ENCODE data around the gene GSG1L.

Gene GSG1L

DNA sequence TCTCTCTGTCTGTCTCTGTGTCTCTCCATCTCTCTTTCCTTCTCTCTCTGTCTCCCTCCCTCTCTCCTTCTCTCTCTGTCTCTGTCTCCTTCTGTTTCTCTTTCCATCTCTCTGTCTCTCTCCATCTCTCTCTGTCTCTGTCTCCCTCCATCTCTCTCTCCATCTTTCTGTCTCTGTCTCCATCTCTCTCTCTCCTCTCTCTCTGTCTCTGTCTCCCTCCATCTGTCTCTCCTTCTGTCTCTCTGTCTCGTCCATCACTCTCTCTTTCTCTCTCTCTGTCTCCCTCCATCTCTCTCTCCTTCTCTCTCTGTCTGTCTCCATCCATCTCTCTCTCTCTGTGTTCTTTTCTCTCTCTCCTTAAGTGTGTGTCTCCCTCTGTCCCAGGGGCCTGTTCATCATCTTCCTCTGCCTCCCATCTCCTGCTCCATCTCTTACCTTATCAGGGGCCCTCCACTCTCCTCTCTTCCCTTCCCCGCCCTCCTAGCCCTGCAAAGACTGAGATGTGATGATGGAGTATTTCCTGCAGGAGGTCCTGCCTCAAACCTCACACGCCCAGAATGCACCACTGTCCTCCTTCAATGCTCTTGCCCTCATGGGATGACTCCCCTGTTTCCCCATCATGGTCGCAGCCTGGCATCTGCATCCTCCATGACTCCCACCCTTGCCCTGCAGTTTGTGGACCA lies 193.3 kb downstream of the GSG1L start:
- Histone ChIP-seq H3K4ac (ENCODE audit: low read length) (no peak overlapping the region), H3K79me1 (ENCODE audit: low read depth, low read length) (no peaks in the 10 kb centered on the region), H3K4me2 (ENCODE audit: insufficient read depth, low read length, poor library complexity, severe bottlenecking) (no peak overlapping the region), H3K9ac (ENCODE audit: low read depth, low read length, poor library complexity) (no peak overlapping the region), H3K27me3 (ENCODE audit: control insufficient read depth in 3 of 3, insufficient read depth in 3 of 3, low read depth in 1 of 3, low read length in 3 of 3) (no peaks in the 10 kb centered on the region), H2BK12ac (ENCODE audit: low read length) (no peak overlapping the region), H4K8ac (ENCODE audit: low read depth, low read length) (no peak overlapping the region), H2AK5ac (ENCODE audit: low read depth, low read length) (no peak overlapping the region), H3K36me3 (replicated peaks in 1 of 2; ENCODE audit: control insufficient read depth in 2 of 2, insufficient read depth in 2 of 2, low read length in 2 of 2) (no peaks in the 10 kb centered on the region), H3K14ac (ENCODE audit: low read length) (no peak overlapping the region), H2BK120ac (ENCODE audit: low read depth, low read length) (no peak overlapping the region), H2BK15ac (ENCODE audit: low read length) (no peak overlapping the region), H3K27ac (replicated peaks; ENCODE audit: low read length) (no peak overlapping the region), H3K18ac (ENCODE audit: low read length) (no peak overlapping the region), H3K4me1 (ENCODE audit: control insufficient read depth in 2 of 2, insufficient read depth in 1 of 2, low read depth in 1 of 2, low read length in 2 of 2) (no peaks in the 10 kb centered on the region), H3K23ac (ENCODE audit: low read depth, low read length, poor library complexity) (no peak overlapping the region), H3K9me3 (replicated peaks in 1 of 2; ENCODE audit: control insufficient read depth in 2 of 2, insufficient read depth in 1 of 2, low read depth in 1 of 2, low read length in 2 of 2) (peaks cover 7% of the 10 kb centered on the region in 2 donors), H4K91ac (ENCODE audit: low read depth, low read length, poor library complexity) (no peak overlapping the region), H2BK5ac (ENCODE audit: low read length) (no peak overlapping the region), H3K4me3 (ENCODE audit: low read length in 2 of 2) (no peak overlapping the region), H2AFZ (ENCODE audit: low read length) (no peak overlapping the region)
- no CpG with 5 or more reads among the region's 4 CpGs for WGBS, 2 donors (ENCODE audit: extremely low coverage in 2 of 2, insufficient read length in 2 of 2, insufficient replicate concordance in 1 of 2)
- DNase-seq (ENCODE audit: low spot score), result no peak

DNA sequence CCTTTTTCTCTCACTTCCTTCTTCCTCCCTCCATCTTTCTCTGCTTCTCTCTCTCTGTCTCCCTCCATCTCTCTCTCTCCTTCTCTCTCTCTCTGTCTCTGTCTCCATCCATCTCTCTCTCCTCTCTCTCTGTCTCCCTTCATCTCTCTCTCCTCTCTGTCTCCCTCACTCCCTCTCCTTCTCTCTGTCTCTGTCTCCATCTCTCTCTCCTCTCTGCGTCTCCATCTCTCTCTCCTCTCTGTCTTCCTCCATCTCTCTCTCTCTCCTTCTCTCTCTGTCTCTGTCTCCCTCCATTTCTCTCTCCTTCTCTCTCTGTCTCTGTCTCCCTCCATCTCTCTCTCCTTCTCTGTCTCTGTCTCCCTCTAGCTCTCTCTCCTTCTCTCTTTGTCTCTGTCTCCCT lies 194.1 kb downstream of the GSG1L start:
- H4K8ac ChIP-seq (ENCODE audit: low read depth, low read length), result no peak overlapping the region
- H3K4me3 ChIP-seq (ENCODE audit: low read length in 2 of 2), result no peak overlapping the region
- no peak for DNase-seq (ENCODE audit: low spot score)
- no peak overlapping the region for H2BK12ac ChIP-seq (ENCODE audit: low read length)
- no peak overlapping the region for H3K23ac ChIP-seq (ENCODE audit: low read depth, low read length, poor library complexity)
- no peak overlapping the region for H2BK5ac ChIP-seq (ENCODE audit: low read length)
- H3K14ac ChIP-seq (ENCODE audit: low read length), result no peak overlapping the region
- H2BK15ac ChIP-seq (ENCODE audit: low read length), result no peak overlapping the region
- H3K9me3 ChIP-seq (replicated peaks in 1 of 2; ENCODE audit: control insufficient read depth in 2 of 2, insufficient read depth in 1 of 2, low read depth in 1 of 2, low read length in 2 of 2), result peaks cover 5 to 6% of the 10 kb centered on the region in 2 donors
- no peaks in the 10 kb centered on the region for H3K79me1 ChIP-seq (ENCODE audit: low read depth, low read length)
- no peaks in the 10 kb centered on the region for H3K4me1 ChIP-seq (ENCODE audit: control insufficient read depth in 2 of 2, insufficient read depth in 1 of 2, low read depth in 1 of 2, low read length in 2 of 2)
- H3K4me2 ChIP-seq (ENCODE audit: insufficient read depth, low read length, poor library complexity, severe bottlenecking), result no peak overlapping the region
- no peak overlapping the region for H3K9ac ChIP-seq (ENCODE audit: low read depth, low read length, poor library complexity)
- H3K27me3 ChIP-seq (ENCODE audit: control insufficient read depth in 3 of 3, insufficient read depth in 3 of 3, low read depth in 1 of 3, low read length in 3 of 3), result no peaks in the 10 kb centered on the region
- H3K27ac ChIP-seq (replicated peaks; ENCODE audit: low read length), result no peak overlapping the region
- H4K91ac ChIP-seq (ENCODE audit: low read depth, low read length, poor library complexity), result no peak overlapping the region
- no peaks in the 10 kb centered on the region for H3K36me3 ChIP-seq (replicated peaks in 1 of 2; ENCODE audit: control insufficient read depth in 2 of 2, insufficient read depth in 2 of 2, low read length in 2 of 2)
- no peak overlapping the region for H2AFZ ChIP-seq (ENCODE audit: low read length)
- no peak overlapping the region for H3K4ac ChIP-seq (ENCODE audit: low read length)
- H2AK5ac ChIP-seq (ENCODE audit: low read depth, low read length), result no peak overlapping the region
- H2BK120ac ChIP-seq (ENCODE audit: low read depth, low read length), result no peak overlapping the region
- no CpG with 5 or more reads among the region's 1 CpG for WGBS, 2 donors (ENCODE audit: extremely low coverage in 2 of 2, insufficient read length in 2 of 2, insufficient replicate concordance in 1 of 2)
- H3K18ac ChIP-seq (ENCODE audit: low read length), result no peak overlapping the region

DNA sequence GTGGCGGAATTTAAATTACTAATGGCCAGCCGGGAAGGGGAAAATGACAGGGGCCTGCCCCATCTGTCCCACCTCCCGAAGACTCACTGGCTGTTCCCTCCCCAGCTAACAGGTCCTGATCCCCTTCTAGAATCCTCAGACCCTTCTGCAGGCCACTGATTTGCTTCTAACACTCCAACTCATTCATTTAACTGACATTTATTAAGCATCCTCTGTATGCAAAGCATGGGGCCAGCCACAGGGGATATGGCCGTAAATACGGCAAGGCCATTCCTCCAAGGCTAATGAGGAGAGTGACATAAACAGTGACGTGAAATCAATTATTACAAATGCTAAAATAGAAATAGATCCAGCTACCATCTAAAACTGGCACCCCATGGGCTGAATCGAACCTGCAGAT lies 195.3 kb downstream of the GSG1L start:
- Histone ChIP-seq H3K9me3 (replicated peaks in 1 of 2; ENCODE audit: control insufficient read depth in 2 of 2, insufficient read depth in 1 of 2, low read depth in 1 of 2, low read length in 2 of 2) (peaks cover 0 to 3% of the 10 kb centered on the region in 2 donors), H3K9ac (ENCODE audit: low read depth, low read length, poor library complexity) (no peak overlapping the region), H3K4me1 (ENCODE audit: control insufficient read depth in 2 of 2, insufficient read depth in 1 of 2, low read depth in 1 of 2, low read length in 2 of 2) (no peaks in the 10 kb centered on the region), H3K27me3 (ENCODE audit: control insufficient read depth in 3 of 3, insufficient read depth in 3 of 3, low read depth in 1 of 3, low read length in 3 of 3) (no peaks in the 10 kb centered on the region), H3K23ac (ENCODE audit: low read depth, low read length, poor library complexity) (no peak overlapping the region), H2BK15ac (ENCODE audit: low read length) (no peak overlapping the region), H3K4ac (ENCODE audit: low read length) (no peak overlapping the region), H4K91ac (ENCODE audit: low read depth, low read length, poor library complexity) (no peak overlapping the region), H3K4me3 (ENCODE audit: low read length in 2 of 2) (no peak overlapping the region), H3K4me2 (ENCODE audit: insufficient read depth, low read length, poor library complexity, severe bottlenecking) (no peak overlapping the region), H3K36me3 (replicated peaks in 1 of 2; ENCODE audit: control insufficient read depth in 2 of 2, insufficient read depth in 2 of 2, low read length in 2 of 2) (no peaks in the 10 kb centered on the region), H3K14ac (ENCODE audit: low read length) (no peak overlapping the region), H3K79me1 (ENCODE audit: low read depth, low read length) (no peaks in the 10 kb centered on the region), H2BK120ac (ENCODE audit: low read depth, low read length) (no peak overlapping the region), H2BK12ac (ENCODE audit: low read length) (no peak overlapping the region), H3K27ac (replicated peaks; ENCODE audit: low read length) (no peak overlapping the region), H2AK5ac (ENCODE audit: low read depth, low read length) (no peak overlapping the region), H2BK5ac (ENCODE audit: low read length) (no peak overlapping the region), H3K18ac (ENCODE audit: low read length) (no peak overlapping the region), H2AFZ (ENCODE audit: low read length) (peak overlapping the region; percentile 49), H4K8ac (ENCODE audit: low read depth, low read length) (no peak overlapping the region)
- DNase-seq (ENCODE audit: low spot score), result no peak
- no CpG with 5 or more reads among the region's 7 CpGs for WGBS, 2 donors (ENCODE audit: extremely low coverage in 2 of 2, insufficient read length in 2 of 2, insufficient replicate concordance in 1 of 2)

DNA sequence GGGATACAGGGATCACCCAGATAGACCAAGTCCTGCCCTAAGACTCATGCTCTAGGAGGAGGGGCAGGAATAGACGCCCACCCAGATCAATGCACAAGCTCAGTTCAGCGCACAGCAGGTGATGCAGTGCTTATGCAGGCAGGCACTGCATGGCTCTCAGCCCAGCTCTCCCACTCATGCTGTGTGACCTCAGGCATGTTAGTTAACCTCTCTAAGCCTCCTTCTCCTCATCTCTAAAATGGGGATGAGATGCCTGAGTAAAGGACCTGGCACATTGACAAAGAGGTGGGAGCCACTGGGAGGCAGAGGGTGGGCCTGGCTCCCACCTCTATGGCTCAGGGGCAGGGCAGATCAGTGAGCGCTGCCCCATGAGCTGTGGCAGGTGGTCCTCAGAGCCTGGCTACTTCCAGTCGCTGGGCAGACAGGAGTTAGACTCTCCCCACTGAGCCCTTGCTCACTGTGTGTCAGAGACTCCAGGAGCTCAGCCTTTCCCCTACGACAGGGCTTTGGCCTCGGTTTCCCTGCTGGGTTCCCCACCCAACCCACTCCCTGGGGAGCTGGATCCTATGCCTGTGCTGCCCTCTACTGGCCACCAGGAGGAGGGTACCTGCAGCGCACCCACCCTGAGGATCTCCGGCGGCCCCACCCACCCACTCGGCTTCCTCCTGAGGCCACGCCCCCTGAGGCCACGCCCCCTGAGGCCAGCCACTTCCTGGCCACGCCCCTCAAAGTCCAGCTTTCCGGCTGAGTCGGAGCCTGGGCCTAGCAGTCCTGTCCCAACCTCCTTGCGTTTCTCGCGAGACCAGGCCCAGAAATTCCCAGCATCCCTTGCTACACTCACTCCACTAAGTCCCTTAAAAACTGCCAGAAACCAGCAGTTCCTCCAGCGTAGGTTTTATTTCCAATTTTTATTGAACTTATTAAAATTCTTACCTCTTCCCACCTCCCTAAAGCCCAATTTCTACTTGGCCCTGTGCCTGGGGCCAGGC lies 196.1 kb downstream of the GSG1L start:
- H3K4ac ChIP-seq (ENCODE audit: low read length), result no peak overlapping the region
- no peak overlapping the region for H2BK15ac ChIP-seq (ENCODE audit: low read length)
- no peaks in the 10 kb centered on the region for H3K27me3 ChIP-seq (ENCODE audit: control insufficient read depth in 3 of 3, insufficient read depth in 3 of 3, low read depth in 1 of 3, low read length in 3 of 3)
- no peak overlapping the region for H3K14ac ChIP-seq (ENCODE audit: low read length)
- H3K18ac ChIP-seq (ENCODE audit: low read length), result no peak overlapping the region
- no peak overlapping the region for H3K9ac ChIP-seq (ENCODE audit: low read depth, low read length, poor library complexity)
- H2AFZ ChIP-seq (ENCODE audit: low read length), result peak overlapping the region; percentile 49
- H2BK12ac ChIP-seq (ENCODE audit: low read length), result no peak overlapping the region
- H2BK5ac ChIP-seq (ENCODE audit: low read length), result no peak overlapping the region
- no CpG with 5 or more reads among the region's 19 CpGs for WGBS, 2 donors (ENCODE audit: extremely low coverage in 2 of 2, insufficient read length in 2 of 2, insufficient replicate concordance in 1 of 2)
- H2AK5ac ChIP-seq (ENCODE audit: low read depth, low read length), result no peak overlapping the region
- peaks cover 0 to 3% of the 10 kb centered on the region in 2 donors for H3K9me3 ChIP-seq (replicated peaks in 1 of 2; ENCODE audit: control insufficient read depth in 2 of 2, insufficient read depth in 1 of 2, low read depth in 1 of 2, low read length in 2 of 2)
- H3K4me2 ChIP-seq (ENCODE audit: insufficient read depth, low read length, poor library complexity, severe bottlenecking), result no peak overlapping the region
- no peak overlapping the region for H3K27ac ChIP-seq (replicated peaks; ENCODE audit: low read length)
- no peaks in the 10 kb centered on the region for H3K4me1 ChIP-seq (ENCODE audit: control insufficient read depth in 2 of 2, insufficient read depth in 1 of 2, low read depth in 1 of 2, low read length in 2 of 2)
- H4K91ac ChIP-seq (ENCODE audit: low read depth, low read length, poor library complexity), result no peak overlapping the region
- no peaks in the 10 kb centered on the region for H3K79me1 ChIP-seq (ENCODE audit: low read depth, low read length)
- peak; percentile 46 for DNase-seq (ENCODE audit: low spot score)
- no peak overlapping the region for H3K4me3 ChIP-seq (ENCODE audit: low read length in 2 of 2)
- H2BK120ac ChIP-seq (ENCODE audit: low read depth, low read length), result no peak overlapping the region
- H3K36me3 ChIP-seq (replicated peaks in 1 of 2; ENCODE audit: control insufficient read depth in 2 of 2, insufficient read depth in 2 of 2, low read length in 2 of 2), result no peaks in the 10 kb centered on the region
- H3K23ac ChIP-seq (ENCODE audit: low read depth, low read length, poor library complexity), result no peak overlapping the region
- no peak overlapping the region for H4K8ac ChIP-seq (ENCODE audit: low read depth, low read length)
